HG02642 (cell line): ENCODE data around the gene TUBGCP3.

Experiments used
- ATAC-seq: cut with Tn5 transposase; IDR thresholded peaks from one replicate; pipeline ENCODE4 v1.9.1; 2021; ENCODE audit warnings: mild to moderate bottlenecking; ENCODE audit not compliant: unreplicated experiment, poor library complexity

Gene TUBGCP3

GRCh38 chr13:112457081-112457480 is 130.9 kb downstream of the TUBGCP3 start:
- ATAC-seq = no peak

- no peak for ATAC-seq
These were observed 131.6 kb downstream of the TUBGCP3 start for GRCh38 chr13:112456138-112457056.

- no peak for ATAC-seq
These were observed 132.4 kb downstream of the TUBGCP3 start for GRCh38 chr13:112455476-112456059.

- ATAC-seq = no peak
These were observed 133.2 kb downstream of the TUBGCP3 start for GRCh38 chr13:112454648-112455334.

- ATAC-seq = no peak
These were observed 133.9 kb downstream of the TUBGCP3 start for GRCh38 chr13:112453874-112454647.

- ATAC-seq = no peak
These were observed 134.6 kb downstream of the TUBGCP3 start for GRCh38 chr13:112453207-112453829.

GRCh38 chr13:112452380-112453206 is 135.4 kb downstream of the TUBGCP3 start:
- ATAC-seq = no peak

GRCh38 chr13:112451512-112452379 is 136.2 kb downstream of the TUBGCP3 start:
- ATAC-seq = no peak

- no peak for ATAC-seq
These were observed 137.1 kb downstream of the TUBGCP3 start for GRCh38 chr13:112450904-112451240.

- ATAC-seq = no peak
These were observed 137.6 kb downstream of the TUBGCP3 start for GRCh38 chr13:112450118-112450903.

- no peak for ATAC-seq
These were observed 138.4 kb downstream of the TUBGCP3 start for GRCh38 chr13:112449545-112449930.

GRCh38 chr13:112448621-112449544 is 139.1 kb downstream of the TUBGCP3 start:
- no peak for ATAC-seq

- no peak for ATAC-seq
These were observed 140.0 kb downstream of the TUBGCP3 start for GRCh38 chr13:112447761-112448603.

GRCh38 chr13:112447306-112447705 is 140.6 kb downstream of the TUBGCP3 start:
- no peak for ATAC-seq

GRCh38 chr13:112446867-112447266 is 141.1 kb downstream of the TUBGCP3 start:
- no peak for ATAC-seq
